Measurements from ENCODE around the gene TRAFD1. TPM values are rescaled to one million over a fixed set of nuclear protein-coding genes. Genes with fewer than 3 reads are reported as not detected.

Gene TRAFD1
- total and polyA plus RNA-seq, 2 of the 13 experiments (the other 11 are each of a cell fraction or from before 2014, with no cell fraction given) = 9.5 to 20.9 TPM

DNA sequence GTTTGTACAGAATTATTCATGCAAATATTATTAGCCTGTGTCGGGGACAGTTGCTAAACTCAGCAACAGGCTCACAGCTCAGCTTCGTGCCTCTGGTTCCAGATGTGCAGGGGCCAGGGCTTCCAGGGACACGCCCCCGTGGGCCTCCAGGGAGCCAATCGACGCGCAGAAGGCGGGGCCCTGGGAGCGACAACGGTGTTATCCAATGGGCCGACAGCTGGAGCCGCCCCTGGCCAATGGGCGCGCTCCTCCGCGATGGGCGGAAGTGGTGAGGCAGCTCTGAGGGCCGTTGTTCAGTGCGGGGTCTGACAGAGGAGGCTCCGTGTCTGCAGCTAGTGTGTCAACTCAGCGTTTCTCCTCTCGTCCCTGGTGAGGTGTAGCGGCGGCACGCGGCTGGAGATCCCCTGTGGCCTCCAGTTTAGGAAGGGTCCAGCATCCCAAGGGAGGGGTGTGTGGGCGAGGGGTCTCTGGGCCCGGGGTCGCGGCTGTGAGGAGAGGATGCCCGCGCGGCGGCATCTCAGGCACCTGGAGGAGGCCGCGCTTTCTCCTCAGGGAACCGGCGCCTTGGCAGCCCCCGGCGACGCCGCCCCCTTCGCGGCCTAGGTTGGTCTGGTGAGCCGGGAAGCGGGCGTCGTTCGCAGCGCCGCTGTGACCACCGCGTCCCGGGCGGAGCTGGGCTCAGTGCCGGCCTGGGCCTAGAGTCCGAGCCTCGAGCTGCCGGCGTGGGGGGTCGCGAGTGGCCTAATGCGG is at the start of gene TRAFD1 (continued):
- no peak for TF ChIP-seq RERE (CRISPR knock-in tag; IDR thresholded peaks at IDR 0.05; ENCODE audit: low read depth)
- 0 out of 2 replicates have a peak, but pooled peaks have one; percentile 53 for TF ChIP-seq ZKSCAN1 (IDR thresholded peaks at IDR 0.05; ENCODE audit: low read length)
- TF ChIP-seq ZNF878 (CRISPR knock-in tag; IDR thresholded peaks at IDR 0.05) = no peak
- 0 out of 2 replicates have a peak, but pooled peaks have one; percentile 6 for TF ChIP-seq FOXA3 (CRISPR knock-in tag; IDR thresholded peaks at IDR 0.05)
- no peak for TF ChIP-seq NR2F2 (IDR thresholded peaks at IDR 0.05; ENCODE audit: borderline replicate concordance, low read depth)
- no peak for TF ChIP-seq PATZ1 (CRISPR knock-in tag; IDR thresholded peaks at IDR 0.05)
- peak; percentile 36; the same call in 1 of the 2 replicates for TF ChIP-seq ATF1 (CRISPR knock-in tag; IDR thresholded peaks at IDR 0.05)
- TF ChIP-seq HIVEP1 (CRISPR knock-in tag; IDR thresholded peaks at IDR 0.05) = no peak
- TF ChIP-seq ZNF430 (CRISPR knock-in tag; IDR thresholded peaks at IDR 0.05) = peak; percentile 68; the same call in 1 of the 2 replicates
- TF ChIP-seq ATRX (CRISPR knock-in tag; IDR thresholded peaks at IDR 0.05; ENCODE audit: borderline replicate concordance) = no peak
- peak; percentile 98 for TF ChIP-seq NFYB (CRISPR knock-in tag; IDR thresholded peaks at IDR 0.05)
- peak; percentile 23; the same call in 1 of the 2 replicates for TF ChIP-seq HOXA5 (CRISPR knock-in tag; IDR thresholded peaks at IDR 0.05)
- no peak for TF ChIP-seq ZNF558 (CRISPR knock-in tag; IDR thresholded peaks at IDR 0.05; ENCODE audit: borderline replicate concordance)
- peak; percentile 74 for TF ChIP-seq ZNF883 (CRISPR knock-in tag; IDR thresholded peaks at IDR 0.05; ENCODE audit: not compliant biosample characterization)
- TF ChIP-seq ZNF34 (CRISPR knock-in tag; IDR thresholded peaks at IDR 0.05; ENCODE audit: borderline replicate concordance) = peak; percentile 77; the same call in 1 of the 2 replicates
- no peak for TF ChIP-seq ZNF724P (CRISPR knock-in tag; IDR thresholded peaks at IDR 0.05; ENCODE audit: borderline replicate concordance)
- TF ChIP-seq ZBTB20 (CRISPR knock-in tag; IDR thresholded peaks at IDR 0.05; ENCODE audit: borderline replicate concordance, low read depth) = no peak
- peak; percentile 69 for TF ChIP-seq HOXA3 (CRISPR knock-in tag; IDR thresholded peaks at IDR 0.05)
- TF ChIP-seq MIER2 (CRISPR knock-in tag; IDR thresholded peaks at IDR 0.05) = no peak
- peak; percentile 59; the same call in 1 of the 2 replicates for TF ChIP-seq ERF (CRISPR knock-in tag; IDR thresholded peaks at IDR 0.05)
- no peak for TF ChIP-seq CCAR2 (optimal IDR thresholded peaks at IDR 0.05; ENCODE audit: low read depth, low read length)
- TF ChIP-seq NFIC (IDR thresholded peaks at IDR 0.05; ENCODE audit: low read length) = no peak
- TF ChIP-seq, protein P1, sequence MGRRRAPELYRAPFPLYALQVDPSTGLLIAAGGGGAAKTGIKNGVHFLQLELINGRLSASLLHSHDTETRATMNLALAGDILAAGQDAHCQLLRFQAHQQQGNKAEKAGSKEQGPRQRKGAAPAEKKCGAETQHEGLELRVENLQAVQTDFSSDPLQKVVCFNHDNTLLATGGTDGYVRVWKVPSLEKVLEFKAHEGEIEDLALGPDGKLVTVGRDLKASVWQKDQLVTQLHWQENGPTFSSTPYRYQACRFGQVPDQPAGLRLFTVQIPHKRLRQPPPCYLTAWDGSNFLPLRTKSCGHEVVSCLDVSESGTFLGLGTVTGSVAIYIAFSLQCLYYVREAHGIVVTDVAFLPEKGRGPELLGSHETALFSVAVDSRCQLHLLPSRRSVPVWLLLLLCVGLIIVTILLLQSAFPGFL (CRISPR knock-in tag; IDR thresholded peaks at IDR 0.05) = no peak
